ENCODE data around the gene ELAC2. TPM values are rescaled to one million over a fixed set of nuclear protein-coding genes. Genes with fewer than 3 reads are reported as not detected.
A peak's percentile ranks its signal among the peaks of the same experiment; 100 is the strongest.

Gene ELAC2
- total and polyA plus RNA-seq, 10 donors, result 29.4 to 110 (median 70.2) TPM

- 89 to 93% (median 91%) methylated on average over 5 of the region's 5 CpGs for WGBS, 5 donors
- Histone ChIP-seq H3K9me3 (no peaks in the 10 kb centered on the region), H3K36me3 (no peaks in the 10 kb centered on the region), H3K4me3 (no peak overlapping the region), H3K27ac (no peak overlapping the region), H3K4me1 (peaks cover 0 to 18% (median 8%) of the 10 kb centered on the region in 6 donors), H3K27me3 (replicated peaks in 1 of 7) (no peaks in the 10 kb centered on the region)
- TF ChIP-seq, protein P1, sequence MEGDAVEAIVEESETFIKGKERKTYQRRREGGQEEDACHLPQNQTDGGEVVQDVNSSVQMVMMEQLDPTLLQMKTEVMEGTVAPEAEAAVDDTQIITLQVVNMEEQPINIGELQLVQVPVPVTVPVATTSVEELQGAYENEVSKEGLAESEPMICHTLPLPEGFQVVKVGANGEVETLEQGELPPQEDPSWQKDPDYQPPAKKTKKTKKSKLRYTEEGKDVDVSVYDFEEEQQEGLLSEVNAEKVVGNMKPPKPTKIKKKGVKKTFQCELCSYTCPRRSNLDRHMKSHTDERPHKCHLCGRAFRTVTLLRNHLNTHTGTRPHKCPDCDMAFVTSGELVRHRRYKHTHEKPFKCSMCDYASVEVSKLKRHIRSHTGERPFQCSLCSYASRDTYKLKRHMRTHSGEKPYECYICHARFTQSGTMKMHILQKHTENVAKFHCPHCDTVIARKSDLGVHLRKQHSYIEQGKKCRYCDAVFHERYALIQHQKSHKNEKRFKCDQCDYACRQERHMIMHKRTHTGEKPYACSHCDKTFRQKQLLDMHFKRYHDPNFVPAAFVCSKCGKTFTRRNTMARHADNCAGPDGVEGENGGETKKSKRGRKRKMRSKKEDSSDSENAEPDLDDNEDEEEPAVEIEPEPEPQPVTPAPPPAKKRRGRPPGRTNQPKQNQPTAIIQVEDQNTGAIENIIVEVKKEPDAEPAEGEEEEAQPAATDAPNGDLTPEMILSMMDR (IDR thresholded peaks at IDR 0.05 in 8 of 11, conservative IDR thresholded peaks at IDR 0.05 in 3 of 11), result no peak
- TF ChIP-seq POLR2AphosphoS5 (IDR thresholded peaks at IDR 0.05), result no peak
- TF ChIP-seq POLR2A (IDR thresholded peaks at IDR 0.05), result no peak
- DNase-seq, result no peak
- intact Hi-C loops (cut with DNase I; ENCODE audit: low total_unique reads), result no loop called here
Observed at GRCh38 chr17:13027246-13027645, 9.4 kb upstream of the ELAC2 start.

DNA sequence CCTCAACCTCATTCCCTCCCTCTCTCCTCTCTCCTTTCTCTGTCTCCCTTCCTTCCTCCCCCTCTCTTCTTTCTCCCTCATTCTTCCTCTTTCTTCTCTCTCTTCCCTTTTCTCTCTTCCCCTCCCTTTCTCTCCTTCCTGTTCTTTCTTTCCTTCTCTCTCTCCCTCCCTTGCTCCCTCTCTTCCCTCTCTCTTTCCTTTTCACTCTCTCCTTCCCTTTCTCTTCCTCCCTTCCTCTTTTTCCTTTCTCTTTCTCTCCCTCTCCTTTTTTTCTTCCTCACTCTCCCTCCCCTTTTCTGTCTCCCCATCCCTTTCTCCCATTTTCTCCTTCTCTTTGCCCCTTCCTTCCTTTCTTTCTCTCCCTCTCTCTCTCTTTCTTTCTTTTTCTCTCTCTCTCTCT lies 7.9 kb upstream of the ELAC2 start:
- TF ChIP-seq POLR2A (IDR thresholded peaks at IDR 0.05) (no peak), POLR2AphosphoS5 (IDR thresholded peaks at IDR 0.05) (no peak)
- TF ChIP-seq, protein P1 (IDR thresholded peaks at IDR 0.05 in 8 of 11, conservative IDR thresholded peaks at IDR 0.05 in 3 of 11), result no peak
- DNase-seq, result no peak
- H3K4me1 ChIP-seq, result peaks cover 0 to 8% (median 8%) of the 10 kb centered on the region in 6 donors
- H3K9me3 ChIP-seq, result no peaks in the 10 kb centered on the region
- H3K4me3 ChIP-seq, result no peak overlapping the region
- H3K27me3 ChIP-seq (replicated peaks in 1 of 7), result no peaks in the 10 kb centered on the region
- no peak overlapping the region for H3K27ac ChIP-seq
- intact Hi-C loops (cut with DNase I; ENCODE audit: low total_unique reads), result no loop called here
- H3K36me3 ChIP-seq, result no peaks in the 10 kb centered on the region

- Histone ChIP-seq H3K36me3 (no peaks in the 10 kb centered on the region), H3K27me3 (replicated peaks in 1 of 7) (no peaks in the 10 kb centered on the region), H3K4me1 (peaks cover 0 to 8% (median 8%) of the 10 kb centered on the region in 6 donors), H3K27ac (no peak overlapping the region), H3K9me3 (no peaks in the 10 kb centered on the region), H3K4me3 (no peak overlapping the region)
- DNase-seq, result no peak
- WGBS, 5 donors, result 69 to 85% (median 76%) methylated on average over 5 of the region's 5 CpGs
- intact Hi-C loops (cut with DNase I; ENCODE audit: low total_unique reads), result no loop called here
- no peak for TF ChIP-seq POLR2AphosphoS5 (IDR thresholded peaks at IDR 0.05)
- no peak for TF ChIP-seq POLR2A (IDR thresholded peaks at IDR 0.05)
- TF ChIP-seq, protein P1 (IDR thresholded peaks at IDR 0.05 in 8 of 11, conservative IDR thresholded peaks at IDR 0.05 in 3 of 11), result no peak
Observed at GRCh38 chr17:13025258-13025627, 7.4 kb upstream of the ELAC2 start.

DNA sequence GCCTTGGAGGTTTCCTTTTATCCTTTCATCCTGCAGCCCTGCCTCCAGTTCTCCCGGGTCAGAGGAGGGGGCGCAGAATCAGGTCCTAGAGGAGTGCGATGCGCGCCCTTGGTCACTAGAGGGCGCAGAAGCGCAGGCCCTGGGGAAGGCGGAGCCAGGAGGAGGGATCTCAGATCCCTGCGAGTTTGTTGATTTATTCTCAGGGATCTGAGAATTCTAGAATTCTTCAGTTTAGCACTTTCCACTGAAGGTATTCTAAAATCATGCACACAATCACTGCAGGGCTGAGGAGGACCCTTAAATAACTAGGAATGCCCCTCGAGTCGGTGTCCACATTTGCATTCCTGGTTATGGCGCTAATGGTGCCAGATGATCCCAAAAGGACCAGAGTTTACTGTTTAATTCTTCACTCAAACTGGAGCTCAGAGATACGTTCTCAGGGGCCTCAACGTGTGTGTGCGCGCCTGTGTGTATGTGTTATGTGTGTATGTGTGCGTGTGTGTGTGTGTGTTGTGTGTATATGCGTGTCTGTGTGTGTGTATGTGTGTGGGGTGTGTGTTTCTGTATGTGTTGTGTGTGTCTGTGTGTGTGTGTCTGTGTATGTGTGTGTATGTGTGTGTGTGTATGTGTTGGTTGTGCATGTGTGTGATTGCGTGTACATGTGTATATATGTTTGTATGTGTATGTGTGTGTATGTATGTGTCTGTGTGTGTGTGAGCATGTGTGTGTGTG lies 6.9 kb upstream of the ELAC2 start:
- H3K36me3 ChIP-seq, result no peaks in the 10 kb centered on the region
- no peaks in the 10 kb centered on the region for H3K9me3 ChIP-seq
- peak overlapping the region in 3 of 8 donors; percentile 1 to 56 (median 16) for H3K4me3 ChIP-seq
- H3K27me3 ChIP-seq (replicated peaks in 1 of 7), result no peaks in the 10 kb centered on the region
- DNase-seq, result peak; percentile 90
- TF ChIP-seq POLR2AphosphoS5 (IDR thresholded peaks at IDR 0.05) (no peak), POLR2A (IDR thresholded peaks at IDR 0.05) (no peak)
- TF ChIP-seq, protein P1 (IDR thresholded peaks at IDR 0.05 in 8 of 11, conservative IDR thresholded peaks at IDR 0.05 in 3 of 11), result peak; percentile 41 to 95 (median 86)
- intact Hi-C loops (cut with DNase I; ENCODE audit: low total_unique reads), result no loop called here
- 27 to 33% (median 29%) methylated on average over 19 of the region's 19 CpGs for WGBS, 5 donors
- H3K27ac ChIP-seq, result no peak overlapping the region
- H3K4me1 ChIP-seq, result peaks cover 0 to 8% (median 8%) of the 10 kb centered on the region in 6 donors

Data from spleen (tissue), 11 donors.